Cardiac septum (tissue), 1 donor: Measurements from ENCODE around the gene NR2F2. TPM values are rescaled to one million over a fixed set of nuclear protein-coding genes. Genes with fewer than 3 reads are reported as not detected.

ENCODE experiments used
- DNase-seq: peaks from one replicate; pipeline ENCODE4 v3.0.0-alpha.2; 2020; ENCODE audit warnings: low spot score
- intact Hi-C: fragments of 100-400 bp; cut with DNase I; formaldehyde crosslinking; loops from one replicate; pipeline ENCODE4 v1.14.0; 2022
- total RNA-seq: library from RNA; stranded (reverse); fragmentation: NEBNext Ultra II Directional; extraction: Animal tissue kit (Norgen Biotek cat#: 25700); gene quantifications from one replicate; pipeline ENCODE4 v1.2.1, GENCODE V29; 2021
- donor health status: DM: no; HTN: no; CAD: no.

The NR2F2 gene
- total RNA-seq, 1 donor from 2014 or later: 21.0 TPM

- intact Hi-C loops: loop anchor here (5.0 to 10.0 kb wide), 5 partner anchors 223 to 1396 kb away; no protein-coding TSS in a partner anchor
- DNase-seq: peak; percentile 36
Observed at GRCh38 chr15:96358821-96359615, 28.5 kb downstream of the NR2F2 start.

GRCh38 chr15:96359616-96360521 lies 29.4 kb downstream of the NR2F2 start:
- DNase-seq: peak; percentile 74
- intact Hi-C loops: loop anchor here (5.0 to 10.0 kb wide), 6 partner anchors 55 to 1395 kb away; no protein-coding TSS in a partner anchor

DNA sequence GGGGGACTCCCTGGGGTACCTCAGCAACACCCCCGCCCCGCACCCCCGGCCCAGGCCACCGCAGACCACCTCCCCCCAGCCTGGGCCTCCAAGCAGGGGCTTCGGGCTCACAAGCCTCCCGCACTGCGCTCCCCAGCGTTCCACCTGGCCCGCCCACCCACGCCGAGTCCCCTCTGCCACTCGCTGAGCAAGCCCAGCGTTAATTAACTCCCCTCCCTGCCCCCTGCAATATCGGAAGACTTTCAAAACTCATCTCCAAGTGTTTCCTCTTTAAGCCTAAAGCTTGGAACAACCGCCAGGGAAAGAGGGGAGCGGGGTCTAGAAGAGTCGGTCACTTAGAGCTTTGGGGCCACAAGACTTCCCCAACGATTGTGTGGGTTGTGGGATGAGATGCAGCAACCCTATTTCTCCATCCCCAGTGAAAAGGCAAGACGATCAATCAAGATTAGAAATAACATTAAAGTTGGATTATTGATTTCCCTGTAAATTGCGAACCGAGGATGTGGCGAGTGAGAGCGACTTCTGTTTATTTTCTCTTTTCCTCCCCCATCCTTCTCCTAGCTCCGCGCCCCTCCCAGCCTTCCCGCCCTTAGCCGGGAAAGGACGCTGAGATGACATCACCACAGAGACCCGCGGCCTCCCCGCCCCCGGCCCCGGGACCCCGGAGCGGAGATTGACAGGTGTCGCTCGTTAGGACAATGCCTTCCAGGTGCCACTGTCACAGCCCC lies 30.2 kb downstream of the NR2F2 start:
- DNase-seq: peak; percentile 75
- intact Hi-C loops: loop anchor here (10.0 kb wide), 1 partner anchor 54 kb away; no protein-coding TSS in a partner anchor

GRCh38 chr15:96361309-96362010 lies 31.0 kb downstream of the NR2F2 start:
- peak; percentile 63 for DNase-seq
- intact Hi-C loops: loop anchor here (10.0 kb wide), 1 partner anchor 53 kb away; no protein-coding TSS in a partner anchor

DNA sequence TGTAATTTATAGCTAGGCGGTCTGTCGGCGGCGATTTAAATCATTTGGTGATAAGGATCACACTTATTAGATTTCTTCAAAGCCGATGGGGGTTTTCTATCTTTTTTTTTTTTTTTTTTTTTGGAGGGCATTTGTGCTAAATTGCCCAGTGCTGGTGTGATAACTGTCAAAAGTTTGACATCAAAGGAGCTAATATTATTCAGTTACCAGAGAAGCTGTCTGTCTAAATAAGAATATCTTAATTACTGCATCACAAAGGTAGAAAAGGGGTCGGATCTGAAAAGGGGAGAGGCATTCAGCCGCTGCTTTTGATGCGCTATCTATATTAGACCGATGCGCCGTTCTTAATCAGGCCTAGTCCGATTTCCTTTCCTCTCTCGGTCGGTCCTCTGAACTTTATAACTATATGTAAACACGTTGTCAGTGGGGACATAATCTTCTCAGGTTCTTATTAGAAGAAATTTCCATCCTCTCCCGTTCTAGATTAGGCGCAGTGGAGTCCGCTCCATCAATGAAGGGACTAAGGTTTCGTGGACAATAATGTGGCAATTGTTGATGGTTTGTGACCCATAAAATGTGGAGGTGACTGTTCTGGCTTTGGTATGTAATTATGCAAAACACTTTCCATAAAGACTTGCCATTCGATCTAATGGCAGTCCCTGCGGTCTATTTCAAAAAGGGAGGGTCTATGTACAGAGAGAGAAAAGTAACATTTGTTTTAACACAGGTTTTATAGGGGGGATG lies 31.7 kb downstream of the NR2F2 start:
- intact Hi-C loops: loop anchor here (10.0 kb wide), 1 partner anchor 53 kb away; no protein-coding TSS in a partner anchor
- DNase-seq: peak; percentile 7

- DNase-seq: no peak
- intact Hi-C loops: loop anchor here (10.0 kb wide), 1 partner anchor 52 kb away; no protein-coding TSS in a partner anchor
Observed at GRCh38 chr15:96362755-96363651, 32.5 kb downstream of the NR2F2 start.

GRCh38 chr15:96363707-96364106 lies 33.2 kb downstream of the NR2F2 start:
- no peak for DNase-seq
- intact Hi-C loops: loop anchor here (10.0 kb wide), 1 partner anchor 51 kb away; no protein-coding TSS in a partner anchor

DNA sequence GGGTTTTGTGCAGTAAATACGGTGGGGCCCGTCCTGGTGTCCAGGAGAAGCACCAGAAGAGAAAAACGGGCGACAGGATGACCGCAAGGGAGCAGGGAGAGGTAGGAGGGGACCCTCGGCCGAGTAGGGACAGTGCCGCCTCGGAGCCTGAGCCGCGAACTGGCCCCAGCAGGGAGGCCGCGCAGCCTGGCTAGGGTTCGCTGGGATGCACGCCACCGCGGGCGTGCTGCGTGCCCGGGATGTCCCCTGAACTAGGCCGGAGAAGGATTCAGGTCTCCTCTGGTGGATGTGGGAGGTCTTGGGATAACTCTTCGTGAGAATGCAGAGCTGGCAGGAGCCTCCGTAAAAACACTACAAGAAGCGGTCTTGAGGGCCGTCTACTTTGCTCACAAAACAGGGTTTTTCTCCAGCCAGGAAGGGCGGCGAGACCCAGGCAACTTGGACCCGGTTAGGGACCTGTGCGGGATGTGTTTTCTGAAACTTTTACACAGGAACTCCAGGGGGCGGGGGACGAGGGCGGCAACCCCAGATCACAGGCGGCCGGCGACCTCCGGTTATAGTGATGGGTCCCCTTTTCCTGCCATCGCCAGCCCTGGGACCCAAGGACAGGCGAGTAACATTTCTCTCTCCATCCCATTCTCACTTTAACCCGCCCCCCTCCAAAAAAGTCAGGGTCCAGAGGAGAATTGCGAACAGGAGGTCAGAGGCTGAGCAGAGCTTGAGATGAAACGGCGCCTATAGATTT lies 35.5 kb downstream of the NR2F2 start:
- intact Hi-C loops: loop anchor here (10.0 kb wide), 1 partner anchor 49 kb away; no protein-coding TSS in a partner anchor
- no peak for DNase-seq

GRCh38 chr15:96366526-96366877 lies 36.0 kb downstream of the NR2F2 start:
- DNase-seq: no peak
- intact Hi-C loops: loop anchor here (10.0 kb wide), 1 partner anchor 48 kb away; no protein-coding TSS in a partner anchor

DNA sequence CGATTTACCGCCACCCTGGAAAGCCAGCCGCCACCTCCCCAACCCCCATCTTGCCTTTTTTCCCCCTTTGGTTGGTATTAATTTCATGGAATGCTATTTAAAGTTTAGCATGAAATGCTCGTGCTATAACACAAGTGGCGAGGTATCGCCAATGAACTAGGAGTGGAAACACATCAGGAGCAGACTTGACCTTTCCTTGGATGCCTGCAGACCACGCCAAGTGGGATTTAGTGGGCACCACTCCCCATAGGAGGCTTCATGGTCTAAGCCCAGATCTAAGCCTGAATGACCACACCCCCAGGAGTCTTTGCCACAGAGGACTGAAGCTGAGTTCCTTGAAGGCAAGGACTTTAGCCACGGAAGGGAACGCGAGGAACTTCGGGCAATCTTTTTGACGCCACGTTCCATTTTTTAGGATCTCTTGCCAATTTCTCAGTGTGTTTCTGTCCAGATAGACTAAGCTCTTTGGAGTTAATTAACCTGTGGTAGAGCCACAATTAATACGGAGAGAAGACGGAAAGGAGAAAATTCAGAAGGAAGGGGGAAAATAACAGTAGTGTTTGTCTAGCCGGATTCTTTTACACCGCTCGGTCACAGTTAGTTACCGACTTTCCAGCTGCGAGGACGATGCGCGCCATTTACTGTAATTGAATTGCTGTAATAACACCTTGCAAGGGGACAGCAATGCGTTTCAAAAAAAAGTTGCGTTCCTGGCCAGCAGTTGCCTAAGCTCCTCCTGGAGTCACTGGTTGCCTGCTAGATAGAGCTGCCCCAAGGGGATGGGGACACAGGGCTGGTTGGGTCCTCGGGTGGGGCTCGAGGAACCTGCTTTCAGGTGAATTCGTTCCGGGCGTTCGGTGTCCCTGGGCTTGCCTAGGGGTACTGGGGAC lies 37.1 kb downstream of the NR2F2 start:
- DNase-seq: no peak
- intact Hi-C loops: loop anchor here (10.0 kb wide), 1 partner anchor 47 kb away; no protein-coding TSS in a partner anchor

GRCh38 chr15:96369351-96369750 lies 38.9 kb downstream of the NR2F2 start:
- intact Hi-C loops: loop anchor here (10.0 kb wide), 1 partner anchor 45 kb away; no protein-coding TSS in a partner anchor
- DNase-seq: no peak

- intact Hi-C loops: loop anchor here (10.0 kb wide), 1 partner anchor 45 kb away; no protein-coding TSS in a partner anchor
- DNase-seq: no peak
Observed at GRCh38 chr15:96369825-96370621, 39.5 kb downstream of the NR2F2 start.

DNA sequence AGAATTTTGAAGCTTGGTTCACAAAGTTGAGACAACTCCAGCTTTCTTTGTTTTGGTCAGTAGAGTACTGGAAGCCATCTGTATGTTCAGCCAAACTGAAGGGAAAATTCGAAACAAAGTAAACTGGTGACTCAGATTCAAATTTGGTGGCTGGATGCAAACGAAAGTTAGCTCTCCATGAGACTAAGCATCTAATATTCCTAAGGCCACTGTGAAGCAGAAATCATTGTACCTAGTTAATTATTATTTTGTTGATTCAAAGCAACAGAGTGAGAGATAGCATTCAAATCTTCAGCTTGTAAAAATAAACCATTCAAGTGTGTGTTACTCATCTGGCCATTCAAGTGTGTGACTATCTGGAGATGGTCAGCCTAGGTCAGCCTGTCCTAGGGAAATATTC lies 42.1 kb downstream of the NR2F2 start:
- DNase-seq: no peak
- intact Hi-C loops: no loop called here

DNA sequence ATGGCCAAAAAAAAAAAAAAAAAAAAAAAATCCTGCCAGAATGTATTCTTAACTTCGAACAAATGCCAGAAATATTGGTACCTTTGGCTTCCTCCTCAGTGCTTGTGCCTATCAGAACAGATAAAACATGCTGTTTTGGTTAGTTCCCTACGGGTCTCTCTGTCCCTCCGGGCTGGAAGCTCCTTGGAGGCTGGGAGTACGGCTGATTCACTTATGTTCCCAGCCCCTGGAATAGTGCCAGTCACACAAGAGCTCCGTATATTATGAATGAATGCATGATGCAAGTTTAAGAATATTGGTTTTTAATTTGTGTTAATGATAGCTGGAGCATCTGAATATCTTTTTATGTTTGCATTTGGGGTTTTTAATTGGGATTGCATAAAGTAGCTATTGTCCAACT lies 44.0 kb downstream of the NR2F2 start:
- no peak for DNase-seq
- intact Hi-C loops: no loop called here
